Limb (tissue), 2 donors: ENCODE results near the gene ARAP1.

Experiments used
- DNase-seq, 2 donors: peaks; one replicate each; pipeline ENCODE4 v3.0.0-alpha.2; 2016; ENCODE audit errors: extremely low spot score in 2 of 2

ARAP1 gene

DNA sequence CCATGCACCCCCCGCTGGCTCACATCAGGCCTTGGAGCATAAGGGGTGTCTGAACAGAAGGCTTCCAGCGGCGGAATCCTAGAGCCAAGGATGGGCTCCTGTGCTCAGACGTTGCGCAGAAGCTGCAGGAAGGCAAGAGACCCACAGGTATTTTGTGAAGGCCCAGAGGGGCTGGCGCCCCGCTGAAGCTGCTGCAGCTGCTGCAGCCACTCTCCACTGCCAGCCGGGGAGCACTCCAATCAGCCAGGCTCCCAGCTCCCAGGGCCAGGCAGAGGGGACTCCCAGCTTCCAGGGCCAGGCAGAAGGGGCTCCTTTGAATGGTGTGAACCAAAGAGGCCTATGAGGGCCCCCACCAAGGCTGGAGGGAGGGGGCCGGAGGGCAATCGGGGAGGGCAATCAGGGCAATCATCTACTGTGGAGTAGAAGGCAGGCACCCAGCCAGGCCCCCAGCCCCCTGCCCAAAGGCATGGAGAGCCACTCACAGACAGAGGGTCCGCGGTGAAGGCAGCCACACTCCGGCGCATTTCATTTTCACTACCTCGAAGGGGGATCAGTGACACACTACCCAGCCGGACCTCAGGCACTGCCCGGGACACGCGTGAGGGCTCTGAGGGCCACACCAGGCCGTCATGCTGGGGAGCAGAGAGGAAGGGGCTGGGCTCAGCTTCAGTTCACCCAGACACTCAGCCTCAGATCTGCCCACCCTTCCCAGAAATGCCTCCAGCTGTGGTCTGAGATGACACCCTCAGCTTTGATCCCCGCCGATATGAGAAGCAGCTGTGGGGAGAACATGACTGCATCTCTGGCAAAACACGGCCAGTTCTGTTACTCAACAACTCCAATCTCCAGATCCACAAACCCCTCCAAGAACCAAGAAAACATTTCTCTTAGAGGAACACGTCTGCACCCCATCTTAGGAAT is 66.4 kb downstream of the ARAP1 start:
- peak in 1 of 2 donors; percentile 21 for DNase-seq

DNA sequence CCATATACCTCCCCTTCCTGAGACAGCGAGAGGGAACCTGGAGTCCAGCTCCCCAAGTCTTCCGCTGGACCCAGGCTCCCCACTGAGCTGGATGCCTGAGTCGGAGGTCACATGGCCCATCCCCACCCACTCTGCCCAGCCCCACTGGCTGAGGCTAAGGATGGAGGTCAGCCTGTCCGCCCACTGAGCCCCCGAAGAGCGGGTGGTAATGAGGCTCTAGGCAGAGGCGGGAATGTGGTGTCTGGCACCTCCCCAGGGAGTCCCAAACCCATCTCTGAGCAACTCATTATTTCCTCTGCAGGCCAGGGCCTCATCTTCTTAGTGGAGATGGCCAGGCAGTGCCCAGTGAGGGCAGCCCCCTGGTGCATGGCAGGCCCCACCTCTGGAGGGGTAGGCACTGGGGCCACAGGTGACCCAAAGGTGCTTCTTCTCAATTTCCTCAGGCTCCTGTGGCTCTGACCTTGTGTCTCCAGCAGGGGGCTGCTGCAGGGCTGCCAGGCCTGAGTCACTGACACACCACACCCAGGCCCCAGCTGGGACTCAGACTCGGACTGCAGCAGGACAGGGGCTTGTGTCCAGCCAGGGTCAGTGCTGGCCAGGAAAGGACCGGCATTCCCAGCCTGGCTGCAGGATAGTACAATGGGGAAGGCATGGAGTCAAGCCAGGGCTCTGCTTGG is 67.8 kb downstream of the ARAP1 start:
- no peak for DNase-seq

DNA sequence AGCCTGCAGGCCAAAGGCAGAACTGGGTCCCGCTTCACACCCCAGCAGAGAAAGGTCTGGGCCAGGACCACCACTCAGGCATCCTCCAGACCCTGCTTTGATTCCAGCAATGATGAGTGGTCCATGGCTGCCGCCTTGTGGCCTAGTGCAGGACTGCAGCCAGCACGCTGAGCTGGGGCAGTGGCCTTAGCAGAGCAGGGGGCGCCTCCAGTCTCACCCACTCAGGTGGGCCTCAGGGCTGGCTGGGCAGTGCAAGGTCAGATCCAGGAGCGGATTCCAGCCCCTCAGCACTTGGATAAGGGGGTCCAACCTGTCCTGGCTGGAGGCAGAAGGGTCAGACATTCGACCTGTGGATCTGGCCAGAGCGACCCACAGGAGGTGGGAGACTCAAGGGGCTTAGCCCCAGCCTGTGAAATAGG is 68.4 kb downstream of the ARAP1 start:
- DNase-seq, result peak; percentile 27 to 87

- DNase-seq, result no peak
Observed at GRCh38 chr11:72682858-72683243, 69.4 kb downstream of the ARAP1 start.

DNA sequence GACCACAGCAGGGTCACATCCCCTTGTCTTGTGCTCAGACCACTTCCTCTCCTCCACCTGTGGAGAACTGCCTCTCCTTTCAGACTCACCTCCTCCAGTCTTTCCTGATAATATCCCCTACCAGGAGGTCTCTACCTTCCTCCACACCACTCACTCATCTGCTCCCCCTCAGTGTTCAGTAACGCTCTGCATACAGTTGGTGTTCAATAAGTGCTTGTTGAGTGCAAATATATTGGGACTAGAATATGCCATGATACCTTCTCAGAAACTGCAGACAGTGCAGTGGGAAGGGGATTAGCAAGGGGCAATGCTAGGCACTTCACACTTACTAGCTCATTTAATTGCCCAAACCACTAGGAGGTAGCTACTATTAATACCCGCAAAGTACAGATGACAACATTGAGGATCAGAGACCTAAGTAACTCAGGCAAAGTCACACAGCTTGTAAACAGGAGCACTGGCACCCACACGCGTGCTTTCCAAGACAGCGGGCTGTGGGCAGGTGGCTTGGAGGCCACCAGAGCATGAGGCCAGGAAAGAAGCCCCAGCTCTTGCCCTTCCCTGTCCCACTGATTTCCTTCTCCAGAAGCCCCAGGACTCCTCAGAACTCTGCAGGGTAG is 69.9 kb downstream of the ARAP1 start:
- DNase-seq, result no peak

GRCh38 chr11:72681226-72682153 is 70.7 kb downstream of the ARAP1 start:
- DNase-seq, result no peak

DNA sequence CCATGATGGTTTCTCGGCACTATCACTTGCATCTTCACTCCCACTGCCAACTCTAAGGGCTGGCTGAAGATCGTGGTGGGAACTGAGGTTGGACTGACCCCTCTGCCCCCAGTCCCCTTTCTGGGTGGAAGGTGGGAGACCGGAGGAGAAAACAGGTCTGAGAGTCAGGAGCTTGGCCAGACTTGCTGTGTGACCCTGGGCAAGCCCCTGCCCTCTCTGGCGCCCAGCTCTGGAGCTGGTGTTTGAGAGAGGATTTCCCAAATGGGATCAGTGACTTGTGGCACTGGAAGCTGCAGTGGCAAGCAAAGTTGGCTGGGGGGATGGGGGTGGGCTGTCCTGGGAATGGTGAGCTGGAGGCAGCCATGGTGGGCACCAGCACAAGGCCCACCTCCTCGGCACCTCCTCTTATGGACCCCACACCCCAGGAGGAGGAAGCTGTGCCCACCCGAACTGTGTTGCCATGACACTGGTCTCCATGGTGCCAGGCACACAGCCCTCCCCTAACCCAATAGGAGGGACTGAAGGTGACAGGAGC is 71.5 kb downstream of the ARAP1 start:
- no peak for DNase-seq

GRCh38 chr11:72679869-72680268 is 72.3 kb downstream of the ARAP1 start:
- no peak for DNase-seq

DNA sequence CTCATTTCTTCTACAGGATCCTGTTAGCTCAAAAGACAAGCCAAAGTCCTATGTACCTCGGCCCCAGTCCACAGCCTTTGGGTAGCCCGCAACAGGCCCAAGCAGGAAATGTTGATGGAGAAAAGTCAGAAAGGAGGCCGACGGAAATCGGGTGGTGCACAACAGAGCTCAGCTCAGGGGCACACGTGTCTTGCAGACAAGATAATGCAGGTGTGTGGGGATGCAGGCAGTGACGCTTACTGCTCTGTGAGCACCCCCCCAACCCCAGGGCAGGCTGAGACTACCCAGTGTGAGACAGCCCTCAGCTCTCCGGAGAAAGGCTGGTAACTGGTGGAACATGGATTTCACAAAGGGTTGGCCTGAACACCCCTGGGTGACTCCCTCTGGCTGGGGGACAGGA is 73.7 kb downstream of the ARAP1 start:
- DNase-seq, result no peak

DNA sequence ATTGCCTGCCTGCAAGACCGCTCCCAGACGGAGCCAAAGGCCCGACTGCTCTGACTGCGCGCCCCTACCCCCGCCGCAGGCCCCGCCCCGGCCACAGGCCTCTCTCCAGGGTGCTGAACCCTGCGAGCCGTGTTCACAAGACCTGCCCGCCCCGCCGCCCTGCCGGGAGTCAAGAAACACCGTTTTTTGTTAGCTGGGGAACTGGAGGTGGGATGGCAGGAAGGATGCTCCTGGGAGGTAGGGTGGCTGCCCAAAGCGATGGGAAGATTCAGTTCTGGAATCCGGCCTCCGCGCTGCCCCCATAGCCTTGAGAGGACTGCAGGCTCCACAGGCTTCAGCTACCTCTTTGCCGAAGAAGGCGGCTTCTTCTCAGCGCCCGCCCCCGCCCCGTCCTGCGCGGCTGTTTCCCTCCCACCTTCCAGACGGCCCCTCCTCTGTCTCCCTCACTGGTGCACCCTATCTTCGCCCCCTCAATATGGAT is 75.3 kb downstream of the ARAP1 start:
- peak; percentile 58 to 90 for DNase-seq

DNA sequence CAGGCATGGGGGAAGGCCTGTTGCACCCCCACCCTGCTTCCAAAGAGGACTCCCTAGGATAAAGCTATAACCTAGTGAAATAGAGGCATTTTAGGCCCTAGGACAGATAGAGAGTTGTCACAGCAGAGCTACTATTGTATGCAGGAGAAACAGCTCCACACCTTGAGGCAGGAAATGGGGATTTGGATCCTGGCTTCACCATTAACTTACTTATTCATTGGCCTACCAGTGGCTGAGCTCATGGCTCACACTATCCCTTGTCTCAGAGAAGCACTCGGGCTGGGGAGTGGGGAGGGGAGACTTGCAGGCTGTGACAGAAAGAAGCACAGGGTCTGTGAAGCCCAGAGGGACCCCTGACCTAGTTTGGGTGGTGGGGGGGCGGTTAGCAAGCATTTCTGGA is 77.0 kb downstream of the ARAP1 start:
- DNase-seq, result no peak

DNA sequence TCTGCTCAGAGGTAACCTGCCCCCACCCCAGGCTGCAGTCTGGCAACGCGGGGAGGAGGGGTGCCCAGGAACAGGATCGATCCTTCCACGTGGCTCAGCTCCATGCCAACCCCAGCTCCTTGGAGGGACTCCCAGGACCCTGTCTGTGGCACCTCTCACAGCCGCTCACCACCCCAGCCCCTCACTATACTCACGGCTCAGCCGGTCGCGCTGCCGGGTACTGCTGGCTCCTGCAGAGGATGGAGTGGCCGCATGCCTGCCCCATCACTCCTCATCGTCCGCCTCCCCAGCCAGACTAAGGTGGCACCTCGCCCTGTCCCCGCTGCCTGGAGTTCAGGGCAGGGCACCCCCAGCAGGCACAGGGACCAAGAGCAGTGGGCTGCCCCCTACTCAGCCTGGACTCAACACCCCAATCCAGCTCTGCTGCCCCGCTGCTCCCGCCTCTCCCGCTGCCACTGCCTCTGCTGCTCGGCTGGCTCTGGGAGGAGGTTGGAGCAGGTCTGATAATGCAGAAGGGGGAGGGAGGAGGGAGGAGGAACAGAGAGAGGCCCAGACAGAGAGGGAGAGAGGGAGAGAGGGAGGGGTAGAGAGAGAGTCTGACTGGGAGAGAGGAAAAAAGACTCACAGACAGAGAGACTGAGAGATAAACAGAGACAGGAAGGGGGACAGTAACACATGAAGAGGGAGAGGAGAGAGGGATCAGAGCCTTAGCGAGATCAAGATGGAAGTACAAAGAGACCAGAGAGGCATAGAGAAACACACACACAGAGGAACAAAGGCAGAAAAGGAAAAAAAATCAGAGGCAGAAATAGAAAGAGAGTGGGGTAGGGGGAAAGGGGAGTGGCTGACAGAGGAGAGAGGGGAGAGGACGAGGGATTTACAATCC is 78.0 kb downstream of the ARAP1 start, which contains the start of gene PDE2A:
TSS of gene PDE2A (minus strand) at position 480 of the 886 bp plus-strand sequence. CDS start at position 265, 215 bp downstream.
- no peak for DNase-seq

DNA sequence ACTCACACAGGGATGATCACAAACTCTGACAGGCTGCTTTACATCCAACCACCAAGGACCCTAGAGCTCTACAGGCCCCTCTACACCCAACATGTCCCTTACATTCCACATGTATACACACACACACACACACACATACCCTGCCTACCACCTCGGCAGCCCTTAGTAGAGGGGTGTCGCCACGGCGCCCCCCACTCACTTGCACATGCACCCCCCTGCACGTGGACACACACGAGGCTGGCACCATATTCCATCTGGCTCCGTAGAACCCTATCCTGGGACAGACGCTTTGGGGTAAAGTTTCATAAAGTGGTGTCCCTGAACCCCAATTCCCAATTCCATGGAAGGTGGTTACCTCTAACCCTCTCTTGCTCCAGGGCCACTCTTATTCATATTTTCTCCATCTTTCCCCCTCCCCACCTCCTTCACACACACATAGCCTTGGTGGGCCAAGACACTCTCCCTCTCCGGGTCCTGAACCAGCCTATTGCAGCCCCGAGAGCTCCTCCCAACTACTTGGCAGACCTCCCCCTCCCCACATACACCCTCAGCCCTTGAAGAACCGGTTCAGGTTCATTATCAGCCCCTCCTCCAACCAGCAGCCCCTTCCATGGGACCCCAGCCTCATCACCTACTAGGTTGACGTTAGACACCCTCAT is 78.8 kb downstream of the ARAP1 start:
- DNase-seq, result peak in 1 of 2 donors; percentile 57

GRCh38 chr11:72672597-72673238 is 79.5 kb downstream of the ARAP1 start:
- no peak for DNase-seq

DNA sequence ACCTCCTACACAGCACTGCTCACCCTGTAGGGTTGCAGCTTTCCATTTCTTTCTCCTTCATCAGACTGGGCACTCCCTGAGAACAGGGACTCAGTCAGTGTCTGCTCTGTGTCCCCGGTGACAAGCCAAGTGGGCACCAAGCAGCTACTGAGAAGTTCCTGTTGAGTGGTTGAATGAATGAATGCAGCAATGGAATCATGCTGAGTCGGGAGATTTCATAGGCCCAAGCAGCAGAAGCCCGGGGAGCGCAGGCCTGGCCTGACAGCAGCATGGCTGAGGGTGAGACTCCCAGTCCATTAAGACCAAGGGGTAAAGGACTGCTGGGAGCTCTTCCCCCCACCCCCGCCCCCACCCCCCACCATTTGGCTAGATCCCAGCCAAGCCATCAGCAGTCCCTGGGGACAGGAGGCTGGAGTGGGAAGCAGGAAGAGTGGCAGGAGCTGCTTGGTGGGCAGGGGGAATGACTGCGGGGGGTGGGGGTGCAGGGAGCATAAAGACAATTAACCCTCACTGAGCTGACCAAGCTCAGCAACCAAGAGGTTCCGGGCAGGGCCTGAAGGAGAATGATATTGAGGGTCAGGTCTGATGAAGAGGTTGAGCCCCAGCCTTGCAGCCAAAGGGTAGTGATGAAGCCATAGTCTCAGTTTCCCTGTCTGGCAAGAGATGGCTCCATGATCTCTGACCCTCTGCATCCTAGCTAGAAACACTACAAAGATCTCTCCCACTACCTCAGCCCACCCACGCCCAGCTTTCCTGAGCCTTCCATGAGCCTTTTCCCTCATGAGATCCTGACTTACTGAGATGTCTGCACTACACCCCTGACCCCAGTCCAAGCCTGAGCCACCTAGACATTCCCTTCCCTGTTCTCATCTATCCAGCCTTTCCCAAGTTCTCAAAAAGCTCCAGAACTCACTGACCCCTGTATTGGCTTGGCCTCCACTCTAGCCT is 80.8 kb downstream of the ARAP1 start:
- no peak for DNase-seq

GRCh38 chr11:72670041-72670440 is 82.2 kb downstream of the ARAP1 start:
- no peak for DNase-seq

GRCh38 chr11:72669527-72669926 is 82.7 kb downstream of the ARAP1 start:
- no peak for DNase-seq
